WTC11 (cell line): Measurements from ENCODE around the gene CMBL. TPM values are rescaled to one million over a fixed set of nuclear protein-coding genes. Genes with fewer than 3 reads are reported as not detected.
"Not testable (repeated sequence)": the region's sequence is repeated elsewhere in the genome, so short reads cannot be mapped to it uniquely, and the experiment has no call there.

ENCODE experiments used
- ATAC-seq: fragments of 200-7000 bp; cut with Tn5 transposase; 2 replicates; pipeline ENCODE4 v1.10.0; 2021; ENCODE audit warnings: mild to moderate bottlenecking, moderate library complexity
- CTCF ChIA-PET: fragments of 300-600 bp; sonication (Branson Sonifier 250); formaldehyde crosslinking; loops from one replicate; lab custom pipeline; 2021; ENCODE audit warnings: antibody characterized with exemption; lab: Charles Lee
- POLR2A ChIA-PET: fragments of 350-600 bp; sonication (Branson Sonifier 250); formaldehyde crosslinking; loops from one replicate; lab custom pipeline; 2021; ENCODE audit warnings: antibody characterized with exemption; lab: Charles Lee
- DNase-seq: peaks from one replicate; pipeline ENCODE4 v3.0.0; 2021; ENCODE audit warnings: low spot score
- H3K27ac Mint-ChIP-seq: 2 replicates; pipeline ENCODE4 v1.8.0; 2021; ENCODE audit warnings: mixed read lengths
- H3K27me3 Mint-ChIP-seq: 2 replicates; pipeline ENCODE4 v1.8.0; 2021; ENCODE audit warnings: low read depth, mild to moderate bottlenecking, moderate library complexity, mixed read lengths
- H3K36me3 Mint-ChIP-seq: 2 replicates; pipeline ENCODE4 v1.8.0; 2021; ENCODE audit warnings: mixed read lengths
- H3K4me1 Mint-ChIP-seq: 2 replicates; pipeline ENCODE4 v1.8.0; 2022; ENCODE audit warnings: mixed read lengths
- H3K4me3 Mint-ChIP-seq: 2 replicates; pipeline ENCODE4 v1.8.0; 2021; ENCODE audit warnings: mild to moderate bottlenecking, moderate library complexity, mixed read lengths
- H3K9me3 Mint-ChIP-seq: 2 replicates; pipeline ENCODE4 v1.8.0; 2021; ENCODE audit warnings: mixed read lengths
- GRHL2 ChIP-seq: fragments of 250-450 bp; sonication (Bioruptor Pico); IDR thresholded peaks from 2 replicates; pipeline ENCODE4 v1.8.0; 2022; ENCODE audit warnings: mild to moderate bottlenecking, moderate library complexity; ENCODE audit not compliant: insufficient replicate concordance, severe bottlenecking
- NFE2L1 ChIP-seq: sonication (generic); formaldehyde crosslinking; IDR thresholded peaks from 2 replicates; pipeline ENCODE4 v1.8.1; 2023; ENCODE audit warnings: missing genetic modification reagents
- OVOL2 ChIP-seq: fragments of 250-450 bp; sonication (Bioruptor Pico); IDR thresholded peaks from 2 replicates; pipeline ENCODE4 v1.9.0; 2021; ENCODE audit warnings: mild to moderate bottlenecking, borderline replicate concordance
- RELA ChIP-seq: sonication (generic); formaldehyde crosslinking; IDR thresholded peaks from 2 replicates; pipeline ENCODE4 v1.8.1; 2022; ENCODE audit warnings: missing genetic modification reagents, mild to moderate bottlenecking, borderline replicate concordance
- SMAD3 ChIP-seq: sonication (generic); formaldehyde crosslinking; IDR thresholded peaks from 2 replicates; pipeline ENCODE4 v1.8.0; 2022; ENCODE audit warnings: missing genetic modification reagents, mild to moderate bottlenecking, borderline replicate concordance
- TP53 ChIP-seq: sonication (generic); formaldehyde crosslinking; IDR thresholded peaks from 2 replicates; pipeline ENCODE4 v1.8.1; 2023; ENCODE audit warnings: mild to moderate bottlenecking, missing genetic modification reagents
- ZNF121 ChIP-seq: sonication (generic); formaldehyde crosslinking; IDR thresholded peaks from 2 replicates; pipeline ENCODE4 v1.8.0; 2023; ENCODE audit warnings: missing genetic modification reagents
- ZNF263 ChIP-seq: sonication (generic); formaldehyde crosslinking; IDR thresholded peaks from 2 replicates; pipeline ENCODE4 v1.8.1; 2022; ENCODE audit warnings: low read depth, mild to moderate bottlenecking, moderate library complexity, missing genetic modification reagents
- total RNA-seq: library from RNA; stranded (reverse); gene quantifications from 3 replicates; pipeline ENCODE4 v1.2.3, GENCODE V29; 2021
- TF ChIP-seq, protein P1 (sequence below): sonication (generic); formaldehyde crosslinking; IDR thresholded peaks from 2 replicates; pipeline ENCODE4 v1.8.0; 2022; ENCODE audit warnings: mild to moderate bottlenecking, missing genetic modification reagents
- TF ChIP-seq, protein P2 (sequence below): fragments of 250-450 bp; sonication (Bioruptor Pico); IDR thresholded peaks from 2 replicates; pipeline ENCODE4 v1.8.0; 2021; ENCODE audit warnings: mild to moderate bottlenecking
- TF ChIP-seq, protein P3 (sequence below): sonication (generic); formaldehyde crosslinking; IDR thresholded peaks from 2 replicates; pipeline ENCODE4 v1.8.0; 2022; ENCODE audit warnings: missing genetic modification reagents
- TF ChIP-seq, protein P4 (sequence below): sonication (generic); formaldehyde crosslinking; IDR thresholded peaks from 2 replicates; pipeline ENCODE4 v1.8.0; 2022; ENCODE audit warnings: mild to moderate bottlenecking, missing genetic modification reagents

Gene CMBL
- total RNA-seq, 1 experiment from 2014 or later, result 34.0 TPM

DNA sequence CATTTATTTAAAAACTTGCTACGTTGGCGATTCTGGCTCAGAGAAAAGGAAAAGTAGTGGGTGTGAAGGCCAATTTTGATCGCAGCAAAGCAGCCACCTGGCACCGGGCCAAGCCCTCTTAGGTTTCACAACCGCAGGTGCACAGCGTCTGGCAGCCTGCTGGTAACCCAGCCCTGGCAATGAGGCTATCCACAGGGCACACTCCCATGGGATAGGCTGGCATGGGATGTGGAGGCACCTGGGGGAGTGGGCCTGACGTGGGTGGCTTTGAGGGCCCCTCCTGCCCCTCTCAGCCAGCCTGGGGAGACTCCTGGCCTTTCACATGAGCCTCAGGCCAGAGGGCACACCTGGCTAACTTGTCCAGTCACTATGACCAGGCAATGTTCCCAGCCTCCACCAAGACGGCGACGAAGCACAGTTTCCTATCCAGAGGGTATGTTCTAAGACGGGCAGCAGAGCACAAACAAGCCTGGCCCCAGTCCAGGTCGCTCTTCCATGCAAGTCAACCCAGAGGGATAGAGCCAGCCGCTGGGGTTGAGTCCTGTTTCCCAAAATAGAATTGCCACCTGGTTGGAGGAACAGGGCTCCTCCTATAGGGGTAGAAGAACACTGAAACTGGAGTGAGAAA lies 19.0 kb downstream of the CMBL start (continued):
- TF ChIP-seq NFE2L1 (CRISPR knock-in tag) (no peak), TP53 (no peak), ZNF121 (CRISPR knock-in tag) (no peak)
- TF ChIP-seq, protein P1, sequence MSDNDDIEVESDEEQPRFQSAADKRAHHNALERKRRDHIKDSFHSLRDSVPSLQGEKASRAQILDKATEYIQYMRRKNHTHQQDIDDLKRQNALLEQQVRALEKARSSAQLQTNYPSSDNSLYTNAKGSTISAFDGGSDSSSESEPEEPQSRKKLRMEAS, result no peak
- TF ChIP-seq, protein P2, sequence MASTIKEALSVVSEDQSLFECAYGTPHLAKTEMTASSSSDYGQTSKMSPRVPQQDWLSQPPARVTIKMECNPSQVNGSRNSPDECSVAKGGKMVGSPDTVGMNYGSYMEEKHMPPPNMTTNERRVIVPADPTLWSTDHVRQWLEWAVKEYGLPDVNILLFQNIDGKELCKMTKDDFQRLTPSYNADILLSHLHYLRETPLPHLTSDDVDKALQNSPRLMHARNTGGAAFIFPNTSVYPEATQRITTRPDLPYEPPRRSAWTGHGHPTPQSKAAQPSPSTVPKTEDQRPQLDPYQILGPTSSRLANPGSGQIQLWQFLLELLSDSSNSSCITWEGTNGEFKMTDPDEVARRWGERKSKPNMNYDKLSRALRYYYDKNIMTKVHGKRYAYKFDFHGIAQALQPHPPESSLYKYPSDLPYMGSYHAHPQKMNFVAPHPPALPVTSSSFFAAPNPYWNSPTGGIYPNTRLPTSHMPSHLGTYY (CRISPR knock-in tag), result no peak
- TF ChIP-seq, all 79 proteins: peak for 0

DNA sequence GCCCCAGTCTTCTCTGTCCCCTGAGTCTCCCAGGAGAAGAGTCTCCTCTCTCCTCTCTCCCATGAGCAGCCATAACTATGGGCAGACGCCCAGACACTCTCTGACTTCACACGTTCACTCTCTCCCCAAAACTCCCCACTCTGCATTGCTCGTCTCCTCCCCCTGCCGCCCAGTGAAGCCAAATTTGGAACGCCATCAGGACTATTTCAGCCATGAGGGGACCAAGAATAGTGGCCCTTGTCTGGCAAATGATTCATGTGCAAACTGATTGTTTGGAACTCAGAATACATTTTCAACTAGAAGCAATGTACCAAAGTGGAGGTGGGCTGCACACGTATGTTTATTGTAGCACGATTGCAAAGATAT lies 20.9 kb downstream of the CMBL start:
- Mint-ChIP-seq H3K4me3 (no peak overlapping the region), H3K27me3 (no peaks in the 10 kb centered on the region), H3K27ac (no peak overlapping the region), H3K9me3 (peaks cover 3% of the 10 kb centered on the region), H3K4me1 (peaks cover 16% of the 10 kb centered on the region), H3K36me3 (peaks cover 31% of the 10 kb centered on the region)
- DNase-seq (no peak), ATAC-seq (no peak)
- CTCF ChIA-PET, result no interaction called here
- POLR2A ChIA-PET, result no interaction called here
- no peak for TF ChIP-seq ZNF263 (CRISPR knock-in tag)
- TF ChIP-seq OVOL2 (CRISPR knock-in tag), result no peak
- TF ChIP-seq ZNF121 (CRISPR knock-in tag), result no peak
- TF ChIP-seq, protein P3, sequence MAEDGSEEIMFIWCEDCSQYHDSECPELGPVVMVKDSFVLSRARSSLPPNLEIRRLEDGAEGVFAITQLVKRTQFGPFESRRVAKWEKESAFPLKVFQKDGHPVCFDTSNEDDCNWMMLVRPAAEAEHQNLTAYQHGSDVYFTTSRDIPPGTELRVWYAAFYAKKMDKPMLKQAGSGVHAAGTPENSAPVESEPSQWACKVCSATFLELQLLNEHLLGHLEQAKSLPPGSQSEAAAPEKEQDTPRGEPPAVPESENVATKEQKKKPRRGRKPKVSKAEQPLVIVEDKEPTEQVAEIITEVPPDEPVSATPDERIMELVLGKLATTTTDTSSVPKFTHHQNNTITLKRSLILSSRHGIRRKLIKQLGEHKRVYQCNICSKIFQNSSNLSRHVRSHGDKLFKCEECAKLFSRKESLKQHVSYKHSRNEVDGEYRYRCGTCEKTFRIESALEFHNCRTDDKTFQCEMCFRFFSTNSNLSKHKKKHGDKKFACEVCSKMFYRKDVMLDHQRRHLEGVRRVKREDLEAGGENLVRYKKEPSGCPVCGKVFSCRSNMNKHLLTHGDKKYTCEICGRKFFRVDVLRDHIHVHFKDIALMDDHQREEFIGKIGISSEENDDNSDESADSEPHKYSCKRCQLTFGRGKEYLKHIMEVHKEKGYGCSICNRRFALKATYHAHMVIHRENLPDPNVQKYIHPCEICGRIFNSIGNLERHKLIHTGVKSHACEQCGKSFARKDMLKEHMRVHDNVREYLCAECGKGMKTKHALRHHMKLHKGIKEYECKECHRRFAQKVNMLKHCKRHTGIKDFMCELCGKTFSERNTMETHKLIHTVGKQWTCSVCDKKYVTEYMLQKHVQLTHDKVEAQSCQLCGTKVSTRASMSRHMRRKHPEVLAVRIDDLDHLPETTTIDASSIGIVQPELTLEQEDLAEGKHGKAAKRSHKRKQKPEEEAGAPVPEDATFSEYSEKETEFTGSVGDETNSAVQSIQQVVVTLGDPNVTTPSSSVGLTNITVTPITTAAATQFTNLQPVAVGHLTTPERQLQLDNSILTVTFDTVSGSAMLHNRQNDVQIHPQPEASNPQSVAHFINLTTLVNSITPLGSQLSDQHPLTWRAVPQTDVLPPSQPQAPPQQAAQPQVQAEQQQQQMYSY, result no peak
- TF ChIP-seq SMAD3 (CRISPR knock-in tag), result no peak
- TF ChIP-seq RELA, result no peak
- TF ChIP-seq, protein P4, sequence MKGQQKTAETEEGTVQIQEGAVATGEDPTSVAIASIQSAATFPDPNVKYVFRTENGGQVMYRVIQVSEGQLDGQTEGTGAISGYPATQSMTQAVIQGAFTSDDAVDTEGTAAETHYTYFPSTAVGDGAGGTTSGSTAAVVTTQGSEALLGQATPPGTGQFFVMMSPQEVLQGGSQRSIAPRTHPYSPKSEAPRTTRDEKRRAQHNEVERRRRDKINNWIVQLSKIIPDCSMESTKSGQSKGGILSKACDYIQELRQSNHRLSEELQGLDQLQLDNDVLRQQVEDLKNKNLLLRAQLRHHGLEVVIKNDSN, result no peak

DNA sequence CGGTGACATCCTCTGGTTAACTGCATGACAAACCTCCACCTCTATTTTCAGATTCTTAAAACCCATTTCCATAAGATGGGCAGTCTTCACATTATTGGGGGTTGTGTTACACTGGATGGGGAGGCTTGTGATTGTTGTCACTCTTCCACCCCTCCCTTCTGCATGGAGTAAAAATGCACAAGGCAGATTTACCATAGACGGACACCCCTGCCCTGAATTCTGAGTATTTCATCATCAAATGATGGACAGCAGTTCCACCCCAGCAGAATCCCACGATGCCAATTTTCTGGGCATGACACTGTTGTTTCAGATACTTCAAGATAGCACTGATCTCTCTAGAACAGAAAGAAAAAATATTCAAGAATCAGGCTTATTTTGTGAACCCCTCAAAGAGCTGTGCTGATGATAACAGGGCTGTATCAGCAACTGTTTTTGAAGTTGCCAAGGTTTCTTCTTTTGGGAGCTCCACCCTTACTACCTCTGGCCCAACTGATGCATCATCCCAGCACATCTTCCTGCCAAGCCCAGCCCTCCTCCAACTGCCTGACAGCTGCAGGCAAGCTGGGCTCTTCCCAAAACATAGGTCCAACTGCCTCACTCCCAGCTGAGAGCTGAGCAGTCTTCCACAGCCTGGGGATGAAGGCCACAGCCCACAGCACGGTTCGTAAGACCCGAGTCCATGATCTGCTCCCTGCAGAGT lies 21.4 kb downstream of the CMBL start:
- ChIA-PET CTCF (interaction anchor here (1.2 kb wide), 1 partner anchor 138 kb away, joined by 3 read pairs; no protein-coding TSS in a partner anchor), POLR2A (interaction anchor here (0.7 kb wide), 1 partner anchor 18 kb away, joined by 3 read pairs; no protein-coding TSS in a partner anchor)
- ATAC-seq, result no peak
- Mint-ChIP-seq H3K27me3 (no peaks in the 10 kb centered on the region), H3K4me1 (peaks cover 13% of the 10 kb centered on the region), H3K27ac (no peak overlapping the region), H3K9me3 (no peaks in the 10 kb centered on the region), H3K4me3 (no peak overlapping the region), H3K36me3 (peaks cover 28% of the 10 kb centered on the region)
- no peak for TF ChIP-seq GRHL2
- TF ChIP-seq, protein P4, result no peak
- DNase-seq, result no peak

DNA sequence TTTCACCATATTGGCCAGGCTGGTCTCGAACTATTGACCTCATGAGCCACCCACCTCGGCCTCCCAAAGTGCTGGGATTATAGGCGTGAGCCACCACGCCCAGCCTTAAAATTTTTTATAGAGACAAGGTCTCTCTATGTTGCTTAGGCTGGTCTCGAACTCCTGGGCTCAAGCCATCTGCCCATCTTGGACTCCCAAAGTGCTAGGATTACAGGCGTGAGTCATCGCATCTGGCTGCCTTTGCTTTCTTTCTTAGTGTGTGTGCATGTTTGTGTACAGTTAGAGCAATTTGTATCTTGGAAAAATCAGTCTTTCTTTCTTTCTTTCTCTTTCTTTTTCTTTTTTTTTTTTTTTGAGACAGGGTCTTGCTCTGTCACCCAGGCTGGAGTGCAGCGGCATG lies 22.3 kb downstream of the CMBL start:
- CTCF ChIA-PET, result interaction anchor here (1.2 kb wide), 1 partner anchor 139 kb away, joined by 3 read pairs; no protein-coding TSS in a partner anchor
- not testable (repeated sequence) for ATAC-seq, H3K4me3 Mint-ChIP-seq, H3K9me3 Mint-ChIP-seq, DNase-seq, H3K27ac Mint-ChIP-seq, H3K4me1 Mint-ChIP-seq, H3K27me3 Mint-ChIP-seq
- POLR2A ChIA-PET, result interaction anchor here (0.7 kb wide), 1 partner anchor 19 kb away, joined by 3 read pairs; no protein-coding TSS in a partner anchor
- peaks cover 29% of the 10 kb centered on the region for H3K36me3 Mint-ChIP-seq
